Activated CD8-positive, alpha-beta memory T cell treated with anti-CD3 and anti-CD28 coated beads, Interleukin-2, amount 50 U/mL, for 48 hours (primary cell): ENCODE data around the gene HMGCLL1.

ENCODE experiments used
- DNase-seq: peaks from one replicate; pipeline ENCODE4 v3.0.0-alpha.2; 2020

The HMGCLL1 gene

DNA sequence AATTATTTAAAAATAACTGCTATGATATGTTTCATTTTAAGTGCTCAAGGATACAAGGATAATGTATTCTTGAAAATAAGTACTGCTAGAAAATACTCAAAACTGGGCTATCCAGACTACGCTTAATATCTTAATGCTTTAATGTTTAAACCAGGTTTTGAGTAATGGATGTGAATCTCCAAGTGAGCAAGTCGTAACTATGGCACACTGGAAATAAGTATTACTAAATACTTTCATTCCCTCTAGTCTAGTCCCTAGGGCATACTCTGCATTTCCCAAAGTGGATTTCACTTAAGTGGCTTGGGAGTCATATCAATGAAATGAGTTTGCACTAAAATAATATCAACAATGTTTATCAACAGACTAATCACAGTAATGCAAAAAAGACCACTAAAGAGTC is 48.1 kb downstream of the HMGCLL1 start:
- DNase-seq, result no peak

DNA sequence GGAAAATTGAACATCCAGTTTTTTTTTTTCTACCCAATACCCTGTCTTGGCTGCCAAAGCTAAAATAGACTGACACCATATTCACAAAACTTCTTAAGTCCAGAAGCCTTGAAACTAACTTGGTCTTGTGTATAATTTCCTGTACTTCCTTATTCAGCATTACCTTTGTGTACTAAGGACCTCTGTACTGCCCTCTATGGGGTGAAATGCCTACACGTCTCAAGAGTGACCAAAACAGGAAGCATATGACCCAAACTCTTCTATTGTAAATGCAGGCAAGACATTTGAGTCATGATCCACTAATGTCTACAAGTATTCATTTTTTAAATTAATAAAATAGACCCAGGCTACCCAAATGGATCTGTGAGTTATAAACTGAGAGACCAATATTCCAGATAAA is 50.4 kb downstream of the HMGCLL1 start:
- DNase-seq, result no peak

- DNase-seq, result no peak
These were observed 54.6 kb downstream of the HMGCLL1 start for GRCh38 chr6:55524441-55524840.

- no peak for DNase-seq
These were observed 60.4 kb downstream of the HMGCLL1 start for GRCh38 chr6:55518529-55519060.

DNA sequence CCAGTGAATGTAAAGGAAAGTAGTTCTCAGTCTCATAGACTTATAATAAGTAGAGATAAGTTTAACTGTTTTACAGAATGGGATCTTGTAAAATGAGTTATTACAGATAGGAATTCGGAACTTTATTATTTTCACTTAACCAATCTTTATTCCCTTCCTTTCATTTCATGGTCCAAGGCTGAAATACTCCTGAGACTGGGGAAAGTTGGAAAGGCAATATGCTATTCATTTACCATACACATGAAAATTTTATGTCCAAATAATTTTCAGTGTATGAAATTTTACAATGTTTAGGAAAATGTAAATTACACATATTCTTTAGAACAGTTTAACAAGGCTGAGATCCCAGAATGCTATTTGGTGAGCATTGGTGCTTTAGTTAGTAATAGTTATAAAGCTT is 62.3 kb downstream of the HMGCLL1 start:
- no peak for DNase-seq

- DNase-seq, result no peak
These were observed 66.1 kb downstream of the HMGCLL1 start for GRCh38 chr6:55512904-55513303.

DNA sequence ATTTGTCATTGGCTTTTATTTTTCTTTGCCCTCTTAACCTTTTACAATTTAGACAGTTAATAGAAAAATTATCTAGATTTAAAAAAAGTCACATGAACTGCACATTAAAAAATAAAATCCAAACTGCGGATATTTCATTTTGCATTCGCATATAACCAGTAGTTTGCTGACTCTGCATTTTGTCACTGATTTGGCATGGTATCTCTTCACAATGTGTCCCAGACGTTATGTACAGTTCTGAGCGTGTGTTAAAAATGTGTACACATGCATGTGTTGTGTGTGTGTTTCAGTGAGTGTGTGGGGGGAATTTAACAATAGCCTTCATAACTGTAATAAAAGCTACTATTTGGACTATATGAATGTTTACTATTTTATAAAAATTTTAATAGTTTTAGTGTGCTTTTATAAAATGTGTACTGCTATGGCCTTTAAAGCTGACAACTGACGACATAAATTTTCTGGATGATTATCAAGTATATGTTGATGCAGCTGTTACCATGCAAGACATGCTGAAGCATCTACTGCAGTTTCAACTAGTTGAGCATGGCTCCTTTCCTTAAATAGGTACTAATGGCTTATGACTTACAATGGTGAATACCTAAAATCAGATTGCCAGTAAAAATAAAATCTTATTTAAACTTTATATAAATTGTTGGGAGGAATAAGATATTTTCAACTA is 67.7 kb downstream of the HMGCLL1 start:
- DNase-seq, result no peak

DNA sequence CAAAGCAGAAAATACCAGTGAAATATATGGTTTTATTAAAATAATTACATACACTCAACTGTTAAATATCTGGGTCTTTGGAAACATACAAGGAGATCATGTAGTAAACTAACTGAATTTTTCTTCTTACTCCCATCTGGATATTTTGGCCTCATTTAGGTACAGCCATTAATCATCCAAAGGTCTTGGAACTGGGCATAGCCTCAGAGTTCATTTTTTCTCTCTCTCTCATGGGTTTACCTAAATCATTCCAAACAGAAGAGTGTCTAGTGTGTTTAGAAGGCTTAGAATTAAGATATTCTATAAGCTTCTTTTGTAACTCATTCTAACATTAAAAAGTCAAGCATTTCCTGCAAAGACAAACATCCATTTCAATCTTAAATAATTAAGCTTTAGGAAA is 79.4 kb downstream of the HMGCLL1 start:
- no peak for DNase-seq

DNA sequence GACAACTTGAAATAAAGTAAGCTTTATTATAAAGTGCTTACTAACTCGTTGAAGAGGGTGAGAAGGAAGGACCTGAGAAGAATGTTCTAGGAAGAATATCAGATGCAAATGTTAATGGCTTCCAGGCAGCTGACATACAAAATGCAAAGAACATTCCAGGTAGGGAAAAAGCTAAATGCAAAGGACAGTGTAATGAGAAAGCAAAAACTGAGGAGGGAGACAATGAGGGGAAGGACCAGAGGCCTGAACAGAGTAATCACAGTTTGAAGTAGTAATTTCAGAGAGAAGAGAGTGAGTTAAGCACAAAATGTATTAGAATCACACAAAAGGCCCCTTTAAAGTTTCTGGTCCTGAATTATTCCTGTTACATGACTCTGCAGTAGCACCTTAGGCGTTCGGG is 81.3 kb downstream of the HMGCLL1 start:
- no peak for DNase-seq

DNA sequence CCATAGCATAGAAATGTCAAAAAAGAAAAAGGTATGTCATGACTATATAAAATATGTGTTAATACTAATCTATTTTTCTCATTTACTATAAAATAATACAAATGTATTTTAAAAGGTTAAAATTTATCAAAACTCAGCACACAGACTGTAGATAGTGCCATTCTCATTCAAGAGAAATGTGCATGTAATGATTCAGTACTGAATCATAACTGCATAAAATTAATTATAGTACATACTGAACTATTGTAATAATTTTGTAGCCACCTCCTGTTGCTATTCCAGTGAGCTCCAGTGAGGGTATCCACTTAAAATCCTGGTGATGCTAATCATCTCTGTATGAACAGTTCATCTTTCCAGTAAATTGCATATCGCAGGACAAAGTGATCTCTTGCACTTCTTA is 82.8 kb downstream of the HMGCLL1 start:
- no peak for DNase-seq

- DNase-seq, result no peak
These were observed 83.7 kb downstream of the HMGCLL1 start for GRCh38 chr6:55495277-55495676.

DNA sequence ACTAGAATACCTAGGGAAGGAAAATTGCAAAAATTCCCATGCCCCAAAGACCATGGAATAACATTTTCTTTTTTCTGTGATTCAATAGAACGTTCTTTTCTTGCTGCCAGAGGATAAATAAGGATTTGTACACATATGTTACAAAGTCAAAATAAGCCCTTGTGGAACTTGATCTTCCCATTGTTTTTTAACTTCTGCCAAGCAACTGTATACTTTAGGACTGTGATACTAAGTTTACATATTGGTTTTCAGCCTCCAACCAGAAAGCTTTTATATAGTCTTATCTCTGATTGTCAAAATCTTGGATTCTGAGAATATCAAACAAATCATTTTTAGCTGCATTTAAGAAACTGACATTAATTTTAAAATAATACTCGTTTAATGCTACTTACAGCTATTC is 84.6 kb downstream of the HMGCLL1 start:
- DNase-seq, result no peak

DNA sequence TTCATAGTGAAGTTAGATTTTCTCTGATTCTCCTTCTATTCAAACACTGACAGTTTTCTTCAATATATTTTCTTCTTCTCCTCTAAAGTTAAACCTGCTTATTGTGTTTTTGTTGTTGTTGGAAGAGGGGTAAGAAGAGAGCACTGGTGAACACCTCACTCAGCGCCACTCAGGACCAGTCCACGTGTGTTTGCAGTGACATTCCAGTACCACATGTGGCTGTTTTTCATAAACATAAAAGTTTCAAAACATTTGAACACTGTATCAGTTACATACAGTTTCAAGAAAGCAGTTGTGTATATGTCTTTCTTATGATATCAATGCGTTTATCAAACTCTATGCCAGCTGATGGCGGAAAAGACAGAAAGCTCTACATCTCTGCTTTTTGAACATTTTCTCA is 86.7 kb downstream of the HMGCLL1 start:
- DNase-seq, result no peak

DNA sequence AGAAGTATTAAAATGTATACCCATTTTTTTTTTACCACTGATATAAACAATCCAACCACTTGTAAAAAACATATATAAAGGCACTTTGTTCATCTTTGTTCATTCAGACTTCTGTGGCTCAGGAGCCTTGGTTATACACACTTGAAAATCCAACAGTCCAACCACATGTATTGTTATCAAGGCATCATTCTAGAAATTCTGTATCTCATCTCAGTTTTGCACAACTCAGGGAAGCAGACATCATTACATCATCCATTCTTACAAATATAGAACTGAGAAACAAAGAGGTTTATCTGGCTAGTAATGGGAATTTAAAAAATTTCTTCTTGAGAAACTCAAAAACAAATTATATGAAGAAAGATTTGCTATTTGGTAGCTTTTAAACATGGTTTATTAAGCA is 88.1 kb downstream of the HMGCLL1 start:
- DNase-seq, result no peak

DNA sequence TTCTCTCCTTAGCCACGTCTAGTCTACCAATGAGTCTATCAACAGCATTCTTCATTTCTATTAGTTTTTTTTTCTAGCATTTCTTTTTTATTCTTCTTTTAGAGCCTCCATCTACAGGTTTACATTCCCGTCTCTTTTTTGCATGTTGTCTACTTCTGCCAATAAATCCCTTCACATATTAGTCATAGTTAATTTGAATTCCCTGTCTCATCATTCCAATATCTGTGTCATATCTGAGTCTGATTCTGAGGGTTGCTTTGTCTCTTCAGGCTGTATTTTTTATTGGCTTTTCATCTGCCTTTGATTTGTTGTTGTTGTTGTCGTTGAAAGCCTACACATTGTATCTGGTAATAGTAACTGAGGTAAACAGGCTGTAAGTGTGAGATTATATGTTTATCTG is 104.6 kb downstream of the HMGCLL1 start:
- no peak for DNase-seq

- DNase-seq, result no peak
These were observed 105.3 kb downstream of the HMGCLL1 start for GRCh38 chr6:55473722-55474121.

- DNase-seq, result no peak
These were observed 109.0 kb downstream of the HMGCLL1 start for GRCh38 chr6:55469951-55470366.

DNA sequence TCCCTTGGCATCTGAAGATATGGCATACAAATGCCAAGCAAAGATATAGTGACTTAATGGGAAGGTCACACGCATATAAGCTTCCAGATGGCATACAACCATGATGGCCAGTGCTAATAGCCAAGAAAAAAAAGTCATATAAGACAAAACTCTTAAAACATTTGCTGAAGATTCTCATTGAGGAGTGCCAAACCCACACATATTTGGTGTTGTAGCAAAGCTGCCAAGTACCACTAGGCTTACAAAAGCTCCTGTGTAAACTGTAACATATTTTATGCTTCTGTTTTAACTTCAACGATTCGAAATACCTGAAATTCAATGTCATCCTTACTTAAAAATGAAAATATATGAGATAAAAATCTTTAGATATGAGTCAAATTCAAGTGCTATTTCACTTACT is 123.0 kb downstream of the HMGCLL1 start:
- DNase-seq, result no peak

DNA sequence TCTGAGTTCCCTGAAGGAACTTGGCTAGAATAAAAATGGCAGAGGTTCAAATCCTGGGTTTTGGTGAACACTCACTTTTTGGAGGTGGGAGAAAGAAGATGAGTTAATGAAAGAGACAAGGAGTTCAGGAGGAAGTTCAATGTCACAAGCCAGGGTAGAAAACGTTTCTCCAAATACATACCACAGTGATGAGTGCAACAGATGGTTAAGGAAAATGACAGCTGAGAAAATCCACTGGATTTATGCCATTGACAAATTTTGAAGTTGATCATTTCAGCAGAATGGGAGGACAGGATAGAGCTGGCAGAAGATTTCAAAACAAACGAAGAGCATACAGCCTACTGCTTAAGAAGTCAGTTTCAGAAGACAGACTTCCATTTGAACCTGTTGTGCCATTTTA is 129.0 kb downstream of the HMGCLL1 start:
- DNase-seq, result no peak

GRCh38 chr6:55449225-55449624 is 129.8 kb downstream of the HMGCLL1 start:
- DNase-seq, result no peak

DNA sequence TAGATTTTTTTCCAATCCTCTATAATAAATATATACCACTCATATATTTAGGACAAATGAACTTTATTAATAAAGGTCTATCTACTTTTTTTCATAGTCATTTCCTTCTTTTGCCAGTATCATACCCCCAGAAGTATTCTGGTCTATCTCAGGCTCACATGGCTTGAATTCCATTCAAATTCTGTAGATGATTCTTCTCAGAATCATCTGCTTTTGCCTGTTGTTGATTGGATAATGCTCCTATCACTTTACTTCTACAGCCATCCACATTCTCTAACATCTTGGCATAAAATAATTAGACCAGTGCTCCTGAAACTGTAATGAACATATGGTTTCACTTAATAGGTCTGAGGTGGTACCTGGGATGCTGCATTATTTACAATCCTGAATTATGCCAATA is 130.5 kb downstream of the HMGCLL1 start:
- DNase-seq, result no peak

DNA sequence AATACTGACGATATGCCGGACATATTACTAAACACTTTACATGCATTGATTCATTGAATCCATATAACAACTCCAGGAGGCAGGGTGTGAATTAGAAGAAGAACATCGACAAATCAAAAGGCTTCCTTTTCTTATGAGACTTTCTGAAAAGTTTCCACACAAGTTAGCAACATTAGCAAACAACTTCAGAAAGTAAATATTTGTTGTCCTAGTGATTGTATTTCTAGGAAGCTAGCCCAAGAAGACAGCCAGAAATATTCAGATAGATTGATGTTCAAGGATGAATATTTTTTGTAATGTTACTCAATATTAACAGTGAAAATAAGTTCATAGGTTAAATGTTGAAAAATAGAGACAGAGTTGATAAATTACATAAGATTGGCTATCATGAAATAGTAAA is 131.1 kb downstream of the HMGCLL1 start:
- no peak for DNase-seq

GRCh38 chr6:55445648-55446204 is 133.3 kb downstream of the HMGCLL1 start:
- no peak for DNase-seq

GRCh38 chr6:55443238-55444134 is 135.5 kb downstream of the HMGCLL1 start:
- no peak for DNase-seq
